HCT116 (cell line): ENCODE data around the gene CDH16.
"Not testable (repeated sequence)": the region's sequence is repeated elsewhere in the genome, so short reads cannot be mapped to it uniquely, and the experiment has no call there.

ENCODE experiments used
- MAX ChIP-seq: IDR thresholded peaks from 2 replicates; pipeline ENCODE4 v1.6.1; 2012
- POLR2A ChIP-seq: IDR thresholded peaks from 2 replicates; pipeline ENCODE4 v1.7.0; 2011; ENCODE audit warnings: borderline replicate concordance; ENCODE audit not compliant: insufficient read depth, insufficient read length; ENCODE audit errors: extremely low read depth

GRCh38 chr16:66944971-66945370 lies 26.3 kb upstream of the CDH16 start:
- not testable (repeated sequence) for TF ChIP-seq POLR2A, MAX
